HCT116 (cell line): Measurements from ENCODE around the gene GNAI3. TPM values are rescaled to one million over a fixed set of nuclear protein-coding genes. Genes with fewer than 3 reads are reported as not detected.
A peak's percentile ranks its signal among the peaks of the same experiment; 100 is the strongest.

Source experiments
- ATAC-seq: fragments of 200-7000 bp; cut with Tn5 transposase; 2 replicates; pipeline ENCODE4 v1.9.1; 2020; ENCODE audit warnings: mild to moderate bottlenecking, moderate library complexity
- BruUV-seq: library from RNA; stranded (reverse); fragments of 400-500 nt; replicated peaks from 2 replicates; lab custom pipeline; 2021; lab: Mats Ljungman, UMichigan
- CTCF ChIA-PET: fragments of 300-600 bp; sonication (Branson Sonifier 250); formaldehyde crosslinking; loops from one replicate; lab custom pipeline; 2021; ENCODE audit warnings: antibody characterized with exemption; lab: Charles Lee
- POLR2A ChIA-PET: fragments of 300-600, 350-600 bp; sonication (Branson Sonifier 250); formaldehyde crosslinking; loops from one replicate; lab custom pipeline; 2021; ENCODE audit warnings: antibody characterized with exemption; lab: Charles Lee
- RAD21 ChIA-PET, 2 experiments: fragments of 300-600 bp; sonication (Branson Sonifier 250); formaldehyde crosslinking; loops; one replicate each; lab custom pipeline; 2023; ENCODE audit warnings: low total read pairs in 2 of 2; ENCODE audit not compliant: uncharacterized antibody in 2 of 2, unreplicated experiment in 2 of 2, low non-redundant PET in 1 of 2; lab: Charles Lee
- DNase-seq: peaks from one replicate; pipeline ENCODE4 v3.0.0-alpha.2; 2010; ENCODE audit warnings: low read depth, low spot score
- H2AFZ ChIP-seq: fragments of 200-600 bp; shearing (Covaris generic), sonication (generic); 2 replicates; pipeline ENCODE4 v1.6.1; 2017; ENCODE audit warnings: low read depth, mixed run types, mixed read lengths, antibody characterized with exemption, low read length; ENCODE audit not compliant: poor library complexity, severe bottlenecking
- H3K27ac ChIP-seq: 2 replicates; pipeline ENCODE4 v1.5.1; 2012; ENCODE audit warnings: low read depth, low read length
- H3K27me3 ChIP-seq: fragments of 200-600 bp; sonication (generic); 2 replicates; pipeline ENCODE4 v1.6.1; 2016; ENCODE audit warnings: mixed run types, low read length, mixed read lengths; ENCODE audit not compliant: insufficient read depth
- H3K36me3 ChIP-seq, 2 experiments: fragments of 200-500 bp in 1 of 2; fragments of 200-600 bp in 1 of 2; sonication (Bioruptor generic) in 1 of 2; sonication (generic) in 1 of 2; 2 replicates each; pipeline versions ENCODE4 v1.5.1 to v1.6.1; 2014 to 2016; ENCODE audit warnings: low read length in 2 of 2, inconsistent platforms in 1 of 2, mixed read lengths in 1 of 2, mixed run types in 1 of 2; ENCODE audit not compliant: insufficient read depth in 2 of 2, control insufficient read depth in 1 of 2
- H3K4me1 ChIP-seq, 2 experiments: fragments of 200-600 bp in 1 of 2; sonication (generic) in 1 of 2; 2 replicates each; pipeline versions ENCODE4 v1.5.1 to v1.6.1; 2012 to 2017; ENCODE audit warnings: low read length in 2 of 2, inconsistent platforms in 1 of 2, mild to moderate bottlenecking in 1 of 2, mixed read lengths in 1 of 2, mixed run types in 1 of 2, moderate library complexity in 1 of 2; ENCODE audit not compliant: insufficient read depth in 2 of 2, control insufficient read depth in 1 of 2
- H3K4me2 ChIP-seq: fragments of 200-600 bp; sonication (generic); 2 replicates; pipeline ENCODE4 v1.6.1; 2017; ENCODE audit warnings: mixed run types, low read length, mixed read lengths
- H3K4me3 ChIP-seq, 2 experiments: fragments of 200-600 bp in 1 of 2; sonication (generic) in 1 of 2; replicated peaks in 1 of 2; 2 replicates each; pipeline ENCODE4 v1.5.1; 2011 to 2016; ENCODE audit warnings: low read length in 2 of 2, control low read depth in 1 of 2, low read depth in 1 of 2, mild to moderate bottlenecking in 1 of 2, mixed read lengths in 1 of 2, mixed run types in 1 of 2
- H3K79me2 ChIP-seq: fragments of 200-600 bp; sonication (generic); 2 replicates; pipeline ENCODE4 v1.6.1; 2017; ENCODE audit warnings: mild to moderate bottlenecking, mixed run types, low read length, moderate library complexity, mixed read lengths; ENCODE audit not compliant: insufficient read depth
- H3K9ac ChIP-seq: fragments of 200-600 bp; sonication (generic); 2 replicates; pipeline ENCODE4 v1.6.1; 2016; ENCODE audit warnings: low read length, mixed read lengths
- H3K9me2 ChIP-seq: fragments of 200-600 bp; sonication (generic), shearing (Covaris generic); 2 replicates; pipeline ENCODE4 v1.6.1; 2017; ENCODE audit warnings: mixed run types, mild to moderate bottlenecking, moderate library complexity; ENCODE audit not compliant: insufficient read depth
- H3K9me3 ChIP-seq, 2 experiments: fragments of 200-500 bp in 1 of 2; fragments of 200-600 bp in 1 of 2; sonication (Bioruptor generic) in 1 of 2; sonication (generic) in 1 of 2; 2 replicates each; pipeline ENCODE4 v1.6.1; 2014 to 2017; ENCODE audit warnings: low read length in 2 of 2, mixed read lengths in 2 of 2, inconsistent platforms in 1 of 2, low read depth in 1 of 2, mild to moderate bottlenecking in 1 of 2, mixed run types in 1 of 2, moderate library complexity in 1 of 2; ENCODE audit not compliant: control insufficient read depth in 1 of 2, insufficient read depth in 1 of 2
- H4K20me1 ChIP-seq: fragments of 200-600 bp; sonication (generic), shearing (Covaris generic); 2 replicates; pipeline ENCODE4 v1.6.1; 2017; ENCODE audit warnings: mixed run types, mild to moderate bottlenecking, moderate library complexity; ENCODE audit not compliant: insufficient read depth
- CTCF ChIP-seq, 3 experiments: fragments of 200-600 bp in 1 of 3; sonication (generic) in 1 of 3; IDR thresholded peaks in 2 of 3; conservative IDR thresholded peaks in 1 of 3; 2 replicates each; pipeline ENCODE4 v1.5.1; 2012 to 2017; ENCODE audit warnings: low read depth in 2 of 3, low read length in 2 of 3, antibody characterized with exemption in 1 of 3, borderline replicate concordance in 1 of 3, control low read depth in 1 of 3, mild to moderate bottlenecking in 1 of 3, mixed read lengths in 1 of 3, mixed run types in 1 of 3, moderate library complexity in 1 of 3; ENCODE audit not compliant: insufficient read depth in 1 of 3
- FOSL1 ChIP-seq: IDR thresholded peaks from 2 replicates; pipeline ENCODE4 v1.6.1; 2012; ENCODE audit warnings: low read depth
- MAX ChIP-seq: IDR thresholded peaks from 2 replicates; pipeline ENCODE4 v1.6.1; 2012
- RAD21 ChIP-seq: IDR thresholded peaks from 2 replicates; pipeline ENCODE4 v1.6.1; 2012; ENCODE audit warnings: low read depth, mild to moderate bottlenecking
- REST ChIP-seq: IDR thresholded peaks from 2 replicates; pipeline ENCODE4 v1.6.1; 2012; ENCODE audit warnings: low read depth
- ZFX ChIP-seq: fragments of 450-650 bp; IDR thresholded peaks from 2 replicates; pipeline ENCODE4 v1.6.1; 2017
- ZNF274 ChIP-seq: fragments of 200-500 bp; sonication (Bioruptor generic); IDR thresholded peaks from 2 replicates; pipeline ENCODE4 v1.6.1; 2014; ENCODE audit warnings: mild to moderate bottlenecking, low read depth, low read length, inconsistent platforms
- intact Hi-C: fragments of 100-400 bp; cut with micrococcal nuclease; formaldehyde crosslinking; loops from 2 replicates; pipeline ENCODE4 v1.10.0; 2022
- total RNA-seq: library from RNA; stranded (reverse); gene quantifications from one replicate; pipeline ENCODE4 v1.2.1, GENCODE V29; 2021; ENCODE audit not compliant: unreplicated experiment

GNAI3 gene
- total RNA-seq, 1 experiment from 2014 or later: 9.5 TPM

- no peaks in the 10 kb centered on the region for H3K9me3 ChIP-seq
- no peaks in the 10 kb centered on the region for H3K79me2 ChIP-seq
- DNase-seq: no peak
- H3K4me3 ChIP-seq: no peak overlapping the region
- BruUV-seq: no TSS peak
- no peak for TF ChIP-seq MAX
- peak overlapping the region; percentile 58; the same call in 1 of the 2 replicates for H3K4me2 ChIP-seq
- POLR2A ChIA-PET: no interaction called here
- H3K4me1 ChIP-seq: peaks cover 2 to 17% of the 10 kb centered on the region in 2 experiments
- intact Hi-C loops: loop anchor here (1.0 kb wide), 1 partner anchor 342 kb away; the partner anchor contains the start of gene AHCYL1
- H3K36me3 ChIP-seq: no peaks in the 10 kb centered on the region
- CTCF ChIA-PET: interaction anchor here (0.7 to 1.0 kb wide), 3 partner anchors 10 to 273 kb away, joined by 3 to 5 read pairs (median 3); no protein-coding TSS in a partner anchor
- H3K9ac ChIP-seq: no peak overlapping the region
- no peak for ATAC-seq
- RAD21 ChIA-PET: no interaction called here
- no peaks in the 10 kb centered on the region for H4K20me1 ChIP-seq
- H3K27ac ChIP-seq: no peak overlapping the region
- peak overlapping the region; percentile 64 for H2AFZ ChIP-seq
- H3K27me3 ChIP-seq: no peaks in the 10 kb centered on the region
- H3K9me2 ChIP-seq: no peaks in the 10 kb centered on the region
These were observed 94.2 kb downstream of the GNAI3 start for GRCh38 chr1:109642626-109643025.

- DNase-seq (peak; percentile 60), ATAC-seq (peak; percentile 95)
- Histone ChIP-seq H4K20me1 (no peaks in the 10 kb centered on the region), H3K79me2 (no peaks in the 10 kb centered on the region), H3K4me3 (peak overlapping the region; percentile 16 to 19; a peak in 3 of 4 replicates), H2AFZ (peak overlapping the region; percentile 64), H3K36me3 (no peaks in the 10 kb centered on the region), H3K9me3 (no peaks in the 10 kb centered on the region), H3K27me3 (no peaks in the 10 kb centered on the region), H3K9ac (no peak overlapping the region), H3K4me1 (peaks cover 2 to 17% of the 10 kb centered on the region in 2 experiments), H3K4me2 (peak overlapping the region; percentile 58), H3K27ac (no peak overlapping the region; the same call in 1 of the 2 replicates), H3K9me2 (no peaks in the 10 kb centered on the region)
- ChIA-PET RAD21 (no interaction called here), POLR2A (no interaction called here), CTCF (interaction anchor here (0.9 to 1.0 kb wide), 2 partner anchors 9 to 272 kb away, joined by 3 read pairs; no protein-coding TSS in a partner anchor)
- intact Hi-C loops: loop anchor here (1.0 kb wide), 1 partner anchor 341 kb away; the partner anchor contains the start of gene AHCYL1
- BruUV-seq: no TSS peak
- TF ChIP-seq RAD21: peak; percentile 83
- peak; percentile 60; the same call in 1 of the 2 replicates for TF ChIP-seq ZFX
- no peak for TF ChIP-seq MAX
- TF ChIP-seq ZNF274: no peak
- no peak for TF ChIP-seq REST
- TF ChIP-seq FOSL1: no peak
- peak; percentile 87 to 93 (median 89) for TF ChIP-seq CTCF (IDR thresholded peaks at IDR 0.05 in 2 of 3, conservative IDR thresholded peaks at IDR 0.05 in 1 of 3; ENCODE audit: borderline replicate concordance in 1 of 3, insufficient read depth in 1 of 3, low read depth in 2 of 3, low read length in 2 of 3)
These were observed 95.2 kb downstream of the GNAI3 start for GRCh38 chr1:109643385-109644230.
